Stimulated activated CD4-positive, alpha-beta T cell treated with anti-CD3 and anti-CD28 coated beads, Interleukin-12 subunit alpha, Interleukin-12 subunit beta, amount 100 ng/mL, for 48 hours (primary cell): Measurements from ENCODE around the gene MAEA.

Source experiments
- DNase-seq, 3 donors: peaks; one replicate each; pipeline ENCODE4 v3.0.0-alpha.2; 2020; ENCODE audit warnings: low read depth in 2 of 3, low spot score in 1 of 3

The MAEA gene

DNA sequence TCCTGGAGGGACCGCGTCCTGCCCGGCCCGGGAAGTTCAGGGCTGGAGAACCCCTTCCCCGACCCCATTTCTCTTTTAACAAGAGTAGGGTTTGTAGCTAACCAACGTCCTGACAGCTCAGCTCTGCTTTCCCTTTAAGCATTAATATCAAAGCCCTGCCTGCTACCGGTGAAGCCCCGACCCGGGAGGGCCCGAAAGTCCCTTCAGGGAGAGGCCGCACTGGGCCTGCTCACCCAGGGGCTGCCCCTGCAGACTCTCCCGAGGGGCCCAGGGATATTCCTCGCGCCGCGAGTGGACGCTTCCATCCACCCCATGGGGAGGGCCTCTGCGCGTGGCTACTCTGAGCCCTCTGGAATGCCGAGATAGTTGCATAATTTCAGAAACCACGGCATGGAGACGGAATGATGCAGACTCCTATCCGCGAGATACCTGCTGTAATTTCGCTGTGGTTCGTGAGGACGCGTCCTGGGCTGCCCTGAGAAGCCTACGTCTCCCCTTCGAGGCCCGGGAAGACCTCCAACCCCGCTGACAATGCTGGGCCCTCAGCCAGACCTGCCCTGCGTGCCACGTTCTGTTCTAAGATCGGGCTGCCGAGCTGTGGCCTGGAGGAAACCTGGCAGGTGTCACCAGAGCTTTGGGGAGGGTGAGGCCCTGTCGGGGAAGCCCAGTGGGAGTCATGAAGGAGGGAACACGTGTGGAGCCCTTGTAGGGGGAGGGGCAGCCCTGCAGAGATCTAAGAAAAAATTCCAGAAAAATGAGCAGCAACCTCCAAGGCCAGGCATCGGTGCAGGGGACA is 39.8 kb upstream of the MAEA start:
- DNase-seq, result peak in 2 of 3 donors; percentile 25 to 32

DNA sequence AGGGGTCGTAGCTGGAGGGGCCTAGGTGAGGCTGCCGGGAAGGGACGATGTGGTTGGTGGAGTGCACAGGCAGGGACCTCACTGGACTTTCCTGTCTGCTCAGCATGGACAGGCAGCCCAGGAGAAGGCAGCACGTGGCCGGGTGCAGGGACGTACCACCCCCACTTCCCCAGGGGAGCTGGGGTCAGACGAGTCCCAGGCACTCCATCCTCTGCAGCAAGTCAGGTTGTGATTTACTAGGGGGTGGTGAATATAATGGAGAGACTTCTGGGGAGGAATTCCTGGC is 39.2 kb upstream of the MAEA start:
- DNase-seq, result no peak

DNA sequence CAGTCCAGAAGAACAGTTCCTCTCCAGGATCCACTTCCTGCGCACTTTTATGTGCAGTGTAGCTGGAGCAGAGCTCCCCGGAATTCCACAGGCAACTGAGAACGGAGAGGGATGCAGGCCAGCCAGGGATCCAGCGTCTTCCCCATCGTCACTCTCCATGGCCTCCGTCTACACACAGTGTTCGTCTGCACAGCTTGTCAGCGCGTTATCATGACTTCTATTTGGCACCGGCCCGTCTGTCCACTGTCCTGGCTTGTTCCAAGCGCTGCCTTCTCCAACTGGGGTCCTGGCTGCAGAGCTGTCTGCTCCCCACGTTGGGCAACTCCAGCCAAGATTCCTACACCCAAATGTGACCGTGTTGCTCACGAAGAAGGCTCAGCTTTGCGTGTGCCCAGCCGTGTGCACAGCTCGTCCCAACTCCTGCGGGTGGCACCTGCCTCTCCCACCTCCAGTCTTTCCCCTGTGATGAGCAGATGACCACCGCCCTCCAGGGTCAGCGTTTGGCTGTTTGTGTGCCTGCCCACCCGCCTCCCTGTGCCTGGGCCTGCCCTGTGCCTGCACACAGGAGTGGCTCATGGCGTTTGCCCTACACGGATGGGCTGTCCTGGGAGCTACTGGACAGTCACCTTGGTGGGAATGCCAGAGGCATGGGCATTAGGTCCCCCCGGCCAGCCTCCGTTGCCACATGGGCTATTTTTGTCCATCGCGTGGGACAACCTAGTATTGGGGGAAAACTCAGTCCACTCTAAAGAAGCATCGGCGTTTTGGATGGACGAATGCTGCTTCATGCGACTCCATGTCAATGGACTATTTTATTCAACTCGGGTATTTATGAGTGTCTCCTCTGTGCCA is 38.5 kb upstream of the MAEA start:
- DNase-seq, result no peak

DNA sequence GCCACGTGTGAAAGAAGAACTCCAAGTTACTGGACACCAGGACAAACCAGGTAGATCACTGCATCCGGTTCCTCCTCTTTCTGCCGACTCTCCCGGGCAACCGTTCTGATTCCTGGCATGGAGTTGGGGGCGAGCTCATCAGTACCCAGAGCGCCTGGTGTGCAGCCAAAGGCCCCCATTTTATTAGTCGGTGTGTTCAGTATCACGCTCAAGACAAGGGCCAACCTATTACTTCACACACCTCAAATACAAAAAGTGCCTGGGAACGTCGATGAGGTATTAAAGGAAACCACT is 38.0 kb upstream of the MAEA start:
- no peak for DNase-seq

DNA sequence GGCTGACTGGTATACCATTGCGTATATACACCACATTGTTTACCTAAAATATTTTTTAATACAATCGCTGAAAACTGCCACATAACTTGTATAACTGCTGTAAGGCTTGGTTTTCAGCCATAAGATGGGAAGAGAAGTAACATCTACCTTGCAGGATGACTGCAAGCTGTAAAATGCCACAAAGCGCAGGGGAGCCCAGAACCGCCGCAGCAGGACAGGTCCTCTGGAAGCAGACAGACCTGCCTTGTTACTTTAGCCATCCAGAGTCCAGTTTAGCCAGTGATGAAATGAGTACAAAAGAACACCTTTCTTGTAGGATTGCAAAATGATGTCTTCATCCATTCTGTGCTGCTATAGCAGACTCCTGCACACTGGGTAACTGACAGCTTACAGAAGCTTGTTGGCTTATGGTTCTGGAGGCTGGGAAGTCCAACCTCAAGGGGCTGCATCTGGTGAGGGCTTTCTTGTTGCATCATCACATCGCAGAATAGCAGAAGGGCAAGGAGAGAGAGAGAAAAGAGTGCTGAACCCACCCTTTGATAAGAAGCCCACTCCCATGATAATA is 36.7 kb upstream of the MAEA start:
- no peak for DNase-seq

DNA sequence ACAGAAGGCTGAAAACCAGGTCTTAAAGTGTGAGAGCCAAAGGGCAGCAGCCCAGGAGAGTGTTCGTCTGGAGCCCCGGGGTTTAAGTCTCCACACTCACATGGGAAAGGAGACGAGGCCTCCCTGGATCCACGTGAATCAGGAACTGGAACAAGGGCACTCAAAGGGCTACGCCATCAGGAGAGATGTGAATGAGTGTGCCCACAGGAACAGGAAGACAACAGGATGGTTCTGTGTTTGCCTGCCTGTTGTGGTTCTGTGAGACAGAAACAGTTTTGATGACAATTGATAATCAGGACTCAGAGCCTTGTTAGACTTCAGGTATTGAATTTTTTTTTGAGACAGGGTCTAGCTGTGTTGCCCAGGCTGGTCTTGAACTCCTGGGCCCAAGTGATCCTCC is 35.9 kb upstream of the MAEA start:
- no peak for DNase-seq

DNA sequence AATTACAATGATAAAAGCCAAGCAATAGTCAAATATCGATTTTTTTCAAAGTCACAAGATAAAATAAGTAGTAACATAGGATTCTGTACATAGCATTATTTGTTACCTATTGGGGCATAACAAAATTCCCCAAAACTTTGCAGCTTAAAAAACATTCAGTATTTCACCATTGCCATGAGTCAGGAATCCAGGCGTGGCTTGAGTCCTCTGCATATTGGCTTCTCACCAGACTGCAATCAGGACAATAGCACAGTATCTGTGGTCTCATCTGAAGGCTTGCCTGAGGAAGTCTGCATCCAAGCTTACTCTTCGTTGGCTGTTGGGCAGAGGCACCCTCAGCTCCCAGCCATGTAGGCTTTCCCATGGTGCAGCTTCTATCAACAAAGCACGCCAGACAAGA is 34.5 kb upstream of the MAEA start:
- no peak for DNase-seq

DNA sequence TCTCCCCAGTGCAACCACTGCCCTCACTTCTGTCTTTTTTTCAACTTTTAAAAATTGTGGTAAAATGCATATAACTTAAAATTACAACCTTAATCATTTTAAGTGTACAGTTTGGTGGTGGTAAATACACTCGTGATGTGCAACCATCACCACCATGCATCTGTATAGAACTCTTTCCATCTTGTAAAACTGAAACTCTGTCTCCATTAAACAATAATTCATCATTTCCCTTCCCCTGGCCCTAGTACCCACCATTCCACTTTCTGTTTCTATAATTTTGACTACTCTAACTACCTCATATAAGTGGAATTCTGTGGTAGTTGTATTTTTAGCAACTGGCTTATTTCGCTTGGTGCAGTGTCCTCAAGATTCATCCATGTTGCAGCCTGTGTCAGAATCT is 34.0 kb upstream of the MAEA start:
- DNase-seq, result no peak

DNA sequence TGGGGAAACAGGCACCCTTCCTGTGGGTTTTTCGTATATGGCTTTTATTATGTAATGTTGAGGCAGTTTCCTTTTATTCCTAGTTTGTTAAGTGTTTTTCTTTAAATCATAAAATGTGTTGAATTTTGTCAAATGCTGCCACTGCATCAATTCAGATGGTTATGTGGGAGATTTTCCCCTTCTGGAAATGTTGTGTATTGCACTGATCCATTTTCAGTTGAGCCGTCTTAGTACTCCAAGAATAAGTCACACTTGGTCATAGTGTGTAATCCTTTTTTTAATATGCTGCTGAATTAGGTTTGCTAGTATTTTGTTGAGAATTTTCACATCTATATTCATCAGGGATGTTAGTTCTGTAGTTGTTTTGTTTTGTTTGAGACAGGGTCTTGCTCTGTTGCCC is 31.2 kb upstream of the MAEA start:
- no peak for DNase-seq

DNA sequence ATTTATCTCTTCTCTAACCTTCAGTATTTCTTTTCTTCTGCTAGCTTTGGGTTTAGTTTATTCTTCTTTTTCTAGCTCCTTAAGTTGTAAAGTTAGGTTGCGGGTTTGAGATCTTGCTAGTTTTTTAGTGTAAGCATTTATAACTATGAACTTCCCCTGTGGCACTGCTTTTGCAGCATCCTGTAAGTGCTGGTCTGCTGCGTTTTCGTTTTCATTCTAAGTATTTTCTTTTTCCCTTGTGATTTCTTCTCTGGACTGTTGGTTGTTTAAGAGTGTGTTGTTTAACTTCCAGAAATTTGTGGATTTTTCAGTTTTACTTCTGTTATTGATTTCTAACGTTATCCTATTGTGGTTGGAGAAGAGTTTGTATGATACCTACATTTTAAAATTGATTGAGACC is 29.7 kb upstream of the MAEA start:
- no peak for DNase-seq

DNA sequence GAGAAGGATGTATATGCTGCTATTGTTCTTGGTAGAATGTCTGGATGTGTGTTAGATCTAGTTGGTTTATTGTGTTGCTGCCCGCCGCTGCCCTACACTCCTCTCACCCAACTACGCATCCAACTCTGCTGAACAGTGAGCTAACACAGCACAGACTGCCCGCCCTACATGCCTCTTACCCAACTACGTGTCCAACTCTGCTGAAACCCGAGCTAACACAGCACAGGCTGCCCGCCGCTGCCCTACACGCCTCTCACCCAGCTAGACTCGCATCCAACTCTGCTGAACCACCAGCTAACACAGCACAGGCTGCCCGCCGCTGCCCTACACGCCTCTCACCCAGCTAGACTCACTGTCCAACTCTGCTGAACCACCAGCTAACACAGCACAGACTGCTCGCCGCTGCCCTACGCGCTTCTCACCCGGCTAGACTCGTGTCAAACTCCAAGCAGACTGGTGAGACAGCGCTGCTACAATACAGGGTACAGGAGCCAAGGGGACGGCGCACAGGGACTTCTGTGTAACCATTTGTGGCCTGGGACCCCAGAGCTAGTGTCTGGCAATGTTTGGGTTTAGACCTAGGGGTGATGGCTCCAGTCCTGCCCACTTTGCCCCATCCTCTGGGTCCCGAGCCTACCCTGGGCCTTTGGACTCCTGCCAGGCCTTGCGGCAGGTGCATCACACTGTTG is 29.1 kb upstream of the MAEA start:
- DNase-seq, result no peak

DNA sequence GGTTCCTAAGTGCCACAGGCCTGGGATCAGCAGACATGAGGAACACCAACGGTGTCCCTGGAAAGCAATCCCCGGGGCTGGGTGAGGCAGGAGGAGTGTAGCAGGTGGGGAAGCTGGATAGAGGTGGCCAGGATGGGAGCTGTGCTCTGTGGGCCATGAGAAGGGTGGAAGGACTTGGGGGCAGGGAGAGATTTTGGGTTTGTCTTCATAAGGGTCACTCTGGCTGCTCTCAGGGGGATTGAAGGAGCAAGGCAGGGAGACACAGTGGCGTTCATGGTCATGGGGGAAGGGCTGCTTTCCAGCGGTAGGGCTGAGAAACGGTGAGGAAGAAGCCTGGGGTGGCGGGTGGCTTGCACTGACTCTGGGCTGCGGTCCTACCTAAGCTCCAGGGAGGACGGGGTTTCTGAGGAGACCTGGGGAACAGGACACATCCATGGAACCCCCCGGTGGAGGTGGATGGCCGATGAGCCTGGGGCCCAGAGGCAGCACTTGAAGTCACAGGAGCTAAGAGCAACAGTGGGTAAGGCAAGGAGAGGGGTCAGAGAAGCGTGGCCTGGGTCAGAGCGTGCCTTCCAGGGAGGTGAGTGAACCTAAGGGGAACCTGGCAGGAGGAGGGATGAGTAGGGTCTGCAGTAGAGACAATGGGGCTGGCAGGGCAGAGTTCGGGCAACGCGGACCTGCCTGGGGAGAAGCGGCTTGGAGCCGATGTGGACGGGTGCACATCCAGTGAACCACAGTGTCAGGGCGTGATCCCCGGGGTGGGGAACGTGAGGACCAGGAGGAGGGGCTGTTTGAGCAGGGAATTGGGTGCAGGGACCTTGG is 28.4 kb upstream of the MAEA start:
- DNase-seq, result no peak

DNA sequence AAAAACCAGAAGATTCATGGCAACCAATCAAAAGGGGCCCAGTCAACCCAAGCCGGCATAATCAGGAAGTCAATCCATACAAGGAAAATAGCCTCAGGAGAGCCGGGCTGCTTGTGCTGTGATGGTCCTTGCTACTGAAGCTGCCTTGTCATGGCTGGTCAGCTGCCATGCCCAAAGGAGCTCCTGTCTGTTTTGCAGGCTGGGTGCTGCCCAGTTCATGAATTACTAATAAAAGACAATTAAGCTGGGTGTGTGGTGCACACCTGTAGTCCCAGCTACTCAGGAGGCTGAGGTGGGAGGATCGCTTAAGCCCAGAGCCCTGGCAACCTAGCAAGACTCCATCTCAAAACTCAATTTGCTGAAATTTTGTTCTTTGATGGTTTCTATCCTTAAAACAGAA is 24.7 kb upstream of the MAEA start:
- DNase-seq, result no peak

DNA sequence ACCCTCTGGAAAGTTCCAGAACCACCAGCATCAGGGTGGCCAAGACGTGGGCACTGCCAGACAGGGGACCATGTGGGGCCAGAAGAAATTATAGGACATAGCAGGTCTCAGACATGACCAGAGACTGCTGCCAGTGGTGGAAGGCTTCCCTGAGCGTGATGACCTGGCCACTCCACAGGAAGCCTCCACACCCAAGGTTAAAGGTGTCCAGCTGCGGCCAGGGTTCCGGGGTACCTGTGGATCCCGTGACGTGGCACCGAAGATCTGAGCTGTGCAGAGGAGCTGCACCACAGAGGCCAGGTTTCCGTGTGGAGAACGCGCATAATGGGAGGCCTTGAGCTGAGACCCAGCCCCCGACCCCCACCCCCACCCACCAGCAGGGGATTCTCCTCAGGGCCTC is 24.3 kb upstream of the MAEA start:
- DNase-seq, result no peak

DNA sequence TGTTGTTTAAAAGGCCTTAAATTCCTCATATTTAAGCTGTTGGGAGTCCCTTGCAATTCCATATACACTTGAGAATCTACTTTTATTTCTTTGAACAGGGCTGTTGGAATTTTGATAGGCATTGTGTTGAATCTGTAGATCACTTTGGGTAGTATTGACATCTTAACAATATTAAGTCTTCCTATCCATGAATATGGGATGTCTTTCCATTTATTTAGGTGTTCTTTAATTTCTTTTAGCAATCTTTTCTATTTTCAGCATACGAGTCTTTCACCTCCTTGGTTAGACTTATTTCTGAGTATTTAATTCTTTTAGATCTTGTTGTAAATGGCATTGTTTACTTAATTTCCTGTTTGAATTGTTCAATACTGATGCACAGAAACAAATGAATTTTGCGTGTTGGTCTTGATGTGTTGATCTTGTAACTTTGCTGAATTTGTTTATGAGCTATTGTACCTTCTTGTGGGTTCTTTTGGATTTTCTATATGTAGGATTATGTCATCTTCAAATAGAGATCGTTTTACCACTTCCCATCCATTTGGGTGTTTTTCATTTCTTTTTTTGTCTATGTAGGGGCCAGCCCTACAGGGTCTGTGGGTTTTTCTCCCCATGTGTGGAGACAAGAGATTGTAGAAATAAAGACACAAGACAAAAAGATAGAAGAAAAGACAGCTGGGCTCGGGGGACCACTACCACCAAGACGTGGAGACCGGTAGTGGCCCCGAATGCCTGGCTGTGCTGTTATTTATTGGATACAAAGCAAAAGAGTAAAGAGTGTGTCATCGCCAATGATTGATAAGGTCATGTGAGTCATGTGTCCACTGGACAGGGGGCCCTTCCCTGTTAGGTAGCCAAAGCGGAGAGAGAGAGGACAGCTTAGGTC is 22.6 kb upstream of the MAEA start:
- no peak for DNase-seq

DNA sequence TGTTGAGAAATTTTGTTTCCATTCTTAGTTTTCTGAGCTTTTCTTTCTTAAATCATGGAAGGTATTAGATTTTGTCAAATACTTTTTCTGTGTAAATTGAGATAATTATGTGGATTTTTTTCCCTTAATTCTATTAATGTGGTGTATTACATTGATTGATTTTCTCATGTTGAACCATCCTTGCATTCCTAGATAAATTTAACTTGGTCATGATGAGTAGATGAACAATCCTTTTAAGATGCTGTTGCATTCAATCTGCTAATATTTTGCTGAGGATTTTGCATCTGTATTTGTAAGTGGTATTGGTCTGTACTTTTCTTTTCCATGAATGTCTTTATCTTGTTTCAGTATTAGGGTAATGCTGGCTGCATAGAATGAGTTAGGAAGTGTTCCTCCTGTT is 20.5 kb upstream of the MAEA start:
- no peak for DNase-seq

DNA sequence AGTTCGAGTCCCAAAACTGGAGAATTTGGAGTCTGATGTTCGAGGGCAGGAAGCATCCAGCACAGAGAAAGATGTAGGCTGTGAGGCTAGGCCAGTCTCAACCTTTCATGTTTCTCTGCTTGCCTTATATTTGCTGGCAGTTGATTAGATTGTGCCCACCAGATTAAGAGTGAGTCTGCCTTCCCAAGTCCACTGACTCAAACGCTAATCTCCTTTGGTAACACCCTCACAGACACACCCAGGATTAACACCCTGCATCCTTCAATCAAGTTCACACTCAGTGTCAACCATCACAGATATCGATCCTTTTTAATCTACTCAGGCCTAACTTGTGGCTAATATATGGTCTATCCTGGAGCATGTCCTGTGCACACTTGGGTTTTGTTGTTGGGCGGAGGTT is 18.0 kb upstream of the MAEA start:
- DNase-seq, result no peak

DNA sequence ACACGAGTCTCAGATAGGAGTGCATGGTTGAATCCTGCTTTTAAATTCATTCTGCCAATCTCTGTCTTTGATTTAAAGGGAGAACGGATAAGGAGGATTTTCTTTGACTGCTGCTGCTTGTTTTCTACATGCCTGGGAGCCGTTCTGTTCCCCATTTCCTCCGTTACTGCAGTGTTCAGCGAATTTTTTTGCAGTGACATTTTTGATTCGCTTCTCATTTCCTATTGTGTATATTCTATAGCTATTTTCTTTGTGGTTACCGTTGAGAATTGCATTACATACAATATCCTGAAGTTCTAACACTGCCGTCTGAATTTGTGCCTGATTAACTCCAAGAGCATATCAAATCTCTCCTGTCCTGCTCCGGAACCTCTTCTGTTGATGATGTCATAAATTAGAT is 14.8 kb upstream of the MAEA start:
- DNase-seq, result no peak

DNA sequence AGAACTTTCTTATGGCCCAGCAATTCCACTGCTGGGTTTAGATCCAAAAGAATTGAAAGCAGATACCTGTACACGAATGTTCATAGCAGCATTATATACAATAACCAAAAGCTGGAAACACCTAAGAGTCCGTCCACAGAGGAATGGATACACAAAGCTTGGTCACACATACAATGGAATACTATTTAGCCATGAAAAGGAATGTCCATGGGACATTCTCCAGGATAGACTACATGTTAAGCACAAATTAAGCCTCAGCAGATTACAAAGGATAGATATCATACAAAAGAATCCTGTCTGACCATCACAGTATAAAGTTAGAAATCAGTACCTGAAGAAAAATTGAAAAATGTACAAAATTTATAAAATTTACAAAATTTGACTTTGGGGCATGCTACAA is 12.7 kb upstream of the MAEA start:
- DNase-seq, result no peak
